ENCODE data around the gene SCAMP5.

GRCh38 chr15:75038231-75038630 is 42.9 kb downstream of the SCAMP5 start:
- TF ChIP-seq POLR2AphosphoS5 (IDR thresholded peaks at IDR 0.05; ENCODE audit: borderline replicate concordance, low read depth, low read length), result no peak
- no peak for TF ChIP-seq EZH2 (IDR thresholded peaks at IDR 0.05)
- no peak for TF ChIP-seq FOXP2 (optimal IDR thresholded peaks at IDR 0.05; ENCODE audit: control extremely low read depth, extremely low read length, insufficient read depth)
